Naive thymus-derived CD4-positive, alpha-beta T cell (primary cell): Measurements from ENCODE around the gene ATOSA. TPM values are rescaled to one million over a fixed set of nuclear protein-coding genes. Genes with fewer than 3 reads are reported as not detected.

Source experiments
- ATAC-seq: fragments of 150-1000 bp; cut with Tn5 transposase; 2 replicates; pipeline ENCODE4 v1.10.0; 2021; ENCODE audit warnings: mild to moderate bottlenecking, moderate library complexity
- CTCF ChIA-PET: fragments of 350-600 bp; sonication (Branson Sonifier 250); formaldehyde crosslinking; loops from one replicate; lab custom pipeline; 2021; ENCODE audit warnings: antibody characterized with exemption; lab: Charles Lee
- POLR2A ChIA-PET: fragments of 350-600 bp; sonication (Branson Sonifier 250); formaldehyde crosslinking; loops from one replicate; lab custom pipeline; 2021; ENCODE audit warnings: antibody characterized with exemption, inconsistent platforms; lab: Charles Lee
- DNase-seq, 9 donors: peaks; one replicate each; pipeline versions ENCODE4 v3.0.0 to v3.0.0-alpha.2; 2020 to 2022; ENCODE audit warnings: mixed read lengths in 1 of 9
- H3K27ac ChIP-seq: one replicate; pipeline ENCODE4 v1.7.0; 2013; ENCODE audit warnings: mild to moderate bottlenecking, low read depth, low read length, moderate library complexity
- H3K27me3 ChIP-seq, 2 donors: one replicate each; pipeline ENCODE4 v1.7.0; 2013; ENCODE audit warnings: low read length in 2 of 2, mild to moderate bottlenecking in 2 of 2, moderate library complexity in 2 of 2; ENCODE audit not compliant: control insufficient read depth in 2 of 2, insufficient read depth in 2 of 2
- H3K36me3 ChIP-seq, 3 experiments: 1 replicate in 2 of 3; 2 replicates in 1 of 3; pipeline ENCODE4 v1.7.0; 2013; ENCODE audit warnings: low read length in 3 of 3, mild to moderate bottlenecking in 3 of 3, moderate library complexity in 1 of 3; ENCODE audit not compliant: insufficient read depth in 3 of 3, control insufficient read depth in 2 of 3
- H3K4me1 ChIP-seq, 2 donors: one replicate each; pipeline ENCODE4 v1.7.0; 2013; ENCODE audit warnings: low read length in 2 of 2, mild to moderate bottlenecking in 2 of 2, moderate library complexity in 1 of 2; ENCODE audit not compliant: control insufficient read depth in 2 of 2, insufficient read depth in 2 of 2
- H3K4me3 ChIP-seq: 2 replicates; pipeline ENCODE4 v1.7.0; 2013; ENCODE audit warnings: mild to moderate bottlenecking, low read length
- H3K9me3 ChIP-seq, 3 experiments: 1 replicate in 2 of 3; 2 replicates in 1 of 3; pipeline ENCODE4 v1.7.0; 2013; ENCODE audit warnings: low read length in 3 of 3; ENCODE audit not compliant: control insufficient read depth in 2 of 3
- H3K27ac Mint-ChIP-seq, 9 donors: one replicate each; pipeline ENCODE4 v1.8.0; 2020 to 2022; ENCODE audit warnings: mixed read lengths in 9 of 9, mild to moderate bottlenecking in 8 of 9, moderate library complexity in 5 of 9, inconsistent platforms in 2 of 9
- H3K27me3 Mint-ChIP-seq, 5 donors: one replicate each; pipeline ENCODE4 v1.8.0; 2021 to 2022; ENCODE audit warnings: mixed read lengths in 5 of 5, mild to moderate bottlenecking in 1 of 5
- H3K36me3 Mint-ChIP-seq, 5 donors: one replicate each; pipeline ENCODE4 v1.8.0; 2020 to 2022; ENCODE audit warnings: mixed read lengths in 5 of 5, mild to moderate bottlenecking in 3 of 5, inconsistent platforms in 1 of 5
- H3K4me1 Mint-ChIP-seq, 7 donors: one replicate each; pipeline ENCODE4 v1.8.0; 2020 to 2022; ENCODE audit warnings: mixed read lengths in 7 of 7, mild to moderate bottlenecking in 3 of 7, inconsistent platforms in 1 of 7
- H3K4me3 Mint-ChIP-seq, 10 donors: one replicate each; pipeline ENCODE4 v1.8.0; 2020 to 2022; ENCODE audit warnings: mild to moderate bottlenecking in 10 of 10, mixed read lengths in 10 of 10, moderate library complexity in 6 of 10, inconsistent platforms in 2 of 10
- H3K9me3 Mint-ChIP-seq, 11 donors: one replicate each; pipeline ENCODE4 v1.8.0; 2020 to 2022; ENCODE audit warnings: mixed read lengths in 11 of 11, mild to moderate bottlenecking in 4 of 11, inconsistent platforms in 1 of 11, moderate library complexity in 1 of 11
- intact Hi-C, 2 donors: fragments of 100-400 bp; cut with micrococcal nuclease; formaldehyde crosslinking; loops; one replicate each; pipeline ENCODE4 v1.15.1; 2023
- polyA plus RNA-seq, 2 donors: library from polyadenylated mRNA; unstranded; fragments of 300-500 nt; fragmentation: Illumina TruSeq; gene quantifications; one replicate each; pipeline ENCODE4 v1.2.3, GENCODE V29; 2021
- total RNA-seq, 6 experiments: library from RNA in 5 of 6; stranded (reverse) in 5 of 6; gene quantifications; 1 replicate in 5 of 6; 2 replicates in 1 of 6; pipeline ENCODE4 v1.2.3 and lab custom pipeline; 2021 to 2026

ATOSA gene
- total and polyA plus RNA-seq, 7 experiments from 2014 or later, result 8.3 to 117 (median 87.8) TPM

DNA sequence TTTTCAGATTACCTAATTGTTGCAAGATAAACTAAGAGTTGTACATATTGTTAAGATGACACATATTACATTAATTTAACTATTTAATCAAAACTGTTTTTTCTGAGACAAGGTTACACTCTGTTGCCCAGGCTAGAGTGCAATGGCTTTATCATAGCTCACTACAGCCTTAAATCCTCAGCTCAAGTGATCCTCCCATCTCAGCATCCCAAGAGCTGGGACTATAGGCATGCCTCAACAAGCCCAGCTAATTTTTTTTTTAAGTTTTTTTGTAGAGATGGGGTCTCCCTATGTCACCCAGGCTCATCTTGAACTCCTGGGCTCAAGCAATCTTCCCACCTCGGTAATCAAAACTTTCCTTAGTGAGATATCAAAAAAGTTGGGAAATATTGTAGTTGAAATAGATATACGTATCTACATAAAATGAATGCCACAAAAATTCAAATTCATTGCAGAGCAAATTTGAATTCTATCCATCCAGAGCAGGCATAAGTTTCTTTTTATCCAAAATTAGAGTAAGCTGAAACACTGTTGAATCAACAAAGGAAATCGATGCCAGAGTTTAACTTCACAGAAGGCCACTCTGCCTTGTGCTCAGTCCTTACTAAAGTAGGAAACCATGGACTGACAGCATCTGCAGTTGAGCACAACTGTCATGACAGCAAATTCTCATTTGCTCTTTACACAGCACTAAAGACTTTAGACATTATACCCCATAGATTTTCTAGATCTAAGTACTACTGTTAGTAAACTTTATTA lies 15.5 kb downstream of the ATOSA start:
- H3K4me1 ChIP-seq, result no peaks in the 10 kb centered on the region
- H3K27ac Mint-ChIP-seq, result no peak overlapping the region
- peaks cover 19 to 56% (median 42%) of the 10 kb centered on the region in 7 donors for H3K4me1 Mint-ChIP-seq
- POLR2A ChIA-PET, result interaction anchor here (0.6 to 1.4 kb wide), 2 partner anchors 13 to 47 kb away, joined by 3 to 4 read pairs; no protein-coding TSS in a partner anchor
- H3K27me3 ChIP-seq, result no peaks in the 10 kb centered on the region
- DNase-seq (no peak), ATAC-seq (no peak)
- H3K27ac ChIP-seq, result no peak overlapping the region
- H3K36me3 ChIP-seq, result peaks cover 6 to 63% (median 21%) of the 10 kb centered on the region in 3 experiments
- no peak overlapping the region for H3K4me3 Mint-ChIP-seq
- CTCF ChIA-PET, result interaction anchor here (0.5 to 0.8 kb wide), 2 partner anchors 10 to 104 kb away, joined by 3 read pairs; no protein-coding TSS in a partner anchor
- no peaks in the 10 kb centered on the region for H3K27me3 Mint-ChIP-seq
- H3K9me3 ChIP-seq, result no peaks in the 10 kb centered on the region
- intact Hi-C loops, result no loop called here
- H3K4me3 ChIP-seq, result no peak overlapping the region
- peaks cover 8 to 52% (median 43%) of the 10 kb centered on the region in 5 donors for H3K36me3 Mint-ChIP-seq
- H3K9me3 Mint-ChIP-seq, result no peaks in the 10 kb centered on the region

DNA sequence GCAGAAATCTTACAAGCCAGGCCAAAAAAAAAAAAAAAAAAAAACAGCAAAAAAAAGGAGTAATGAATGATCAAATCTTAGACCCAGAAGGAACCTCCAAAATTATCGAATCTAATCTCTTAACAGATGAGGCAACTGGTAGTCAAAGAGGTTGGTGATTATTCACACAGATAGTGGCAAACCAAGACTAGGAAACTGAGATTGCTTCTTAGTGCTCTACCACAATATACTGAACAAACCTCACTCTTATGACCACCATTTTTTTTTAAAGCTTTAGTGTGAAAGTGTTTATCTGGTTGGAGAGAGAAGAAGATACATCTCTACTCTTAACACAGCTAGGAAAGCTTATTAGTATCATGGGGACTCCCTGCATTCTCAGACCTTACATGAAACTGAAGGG lies 17.3 kb downstream of the ATOSA start:
- Histone ChIP-seq H3K9me3 (no peaks in the 10 kb centered on the region), H3K4me1 (no peaks in the 10 kb centered on the region), H3K36me3 (peaks cover 6 to 67% (median 28%) of the 10 kb centered on the region in 3 experiments), H3K4me3 (no peak overlapping the region), H3K27me3 (no peaks in the 10 kb centered on the region), H3K27ac (no peak overlapping the region)
- POLR2A ChIA-PET, result interaction anchor here (1.5 kb wide), 1 partner anchor 12 kb away, joined by 3 read pairs; no protein-coding TSS in a partner anchor
- intact Hi-C loops, result loop anchor here in 1 of 2 donors (2.0 kb wide), 1 partner anchor 17 kb away; the partner anchor contains the start of gene ATOSA
- H3K4me1 Mint-ChIP-seq, result peaks cover 12 to 51% (median 37%) of the 10 kb centered on the region in 7 donors
- ATAC-seq (no peak), DNase-seq (no peak)
- CTCF ChIA-PET, result interaction anchor here (0.9 to 1.0 kb wide), 2 partner anchors 18 to 76 kb away, joined by 3 to 4 read pairs; no protein-coding TSS in a partner anchor
- peak overlapping the region in 2 of 9 donors; percentile 26 to 67 for H3K27ac Mint-ChIP-seq
- peaks cover 8 to 49% (median 38%) of the 10 kb centered on the region in 5 donors for H3K36me3 Mint-ChIP-seq
- H3K4me3 Mint-ChIP-seq, result no peak overlapping the region
- no peaks in the 10 kb centered on the region for H3K9me3 Mint-ChIP-seq
- no peaks in the 10 kb centered on the region for H3K27me3 Mint-ChIP-seq

DNA sequence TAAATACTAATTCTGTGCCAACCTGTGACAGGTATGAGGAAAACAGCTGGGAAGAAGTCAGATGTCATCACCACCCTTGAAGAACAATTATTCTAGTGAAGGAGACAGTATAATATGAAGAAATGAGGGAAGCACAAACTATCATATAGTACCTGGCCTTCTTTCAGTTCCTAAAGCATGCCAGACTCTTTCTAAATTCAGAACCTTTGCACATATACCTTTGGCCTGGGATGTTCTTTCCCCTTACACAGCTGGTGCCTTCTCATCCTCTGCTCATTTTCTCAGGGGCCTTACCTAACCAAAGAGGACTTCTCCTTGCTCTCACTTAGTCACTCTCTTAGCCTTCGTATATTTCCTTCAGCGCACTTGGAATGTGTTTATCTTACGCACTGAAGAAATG lies 19.0 kb downstream of the ATOSA start:
- intact Hi-C loops, result loop anchor here in 1 of 2 donors (2.0 kb wide), 1 partner anchor 19 kb away; the partner anchor contains the start of gene ATOSA
- Mint-ChIP-seq H3K9me3 (no peaks in the 10 kb centered on the region), H3K4me1 (peaks cover 14 to 52% (median 29%) of the 10 kb centered on the region in 7 donors), H3K4me3 (no peak overlapping the region), H3K27me3 (no peaks in the 10 kb centered on the region), H3K36me3 (peaks cover 5 to 37% (median 29%) of the 10 kb centered on the region in 5 donors), H3K27ac (no peak overlapping the region)
- CTCF ChIA-PET, result no interaction called here
- H3K4me3 ChIP-seq, result no peak overlapping the region
- H3K36me3 ChIP-seq, result peaks cover 6 to 64% (median 19%) of the 10 kb centered on the region in 3 experiments
- no peak overlapping the region for H3K27ac ChIP-seq
- ATAC-seq (no peak), DNase-seq (no peak)
- POLR2A ChIA-PET, result no interaction called here
- H3K27me3 ChIP-seq, result no peaks in the 10 kb centered on the region
- no peaks in the 10 kb centered on the region for H3K9me3 ChIP-seq
- no peaks in the 10 kb centered on the region for H3K4me1 ChIP-seq

DNA sequence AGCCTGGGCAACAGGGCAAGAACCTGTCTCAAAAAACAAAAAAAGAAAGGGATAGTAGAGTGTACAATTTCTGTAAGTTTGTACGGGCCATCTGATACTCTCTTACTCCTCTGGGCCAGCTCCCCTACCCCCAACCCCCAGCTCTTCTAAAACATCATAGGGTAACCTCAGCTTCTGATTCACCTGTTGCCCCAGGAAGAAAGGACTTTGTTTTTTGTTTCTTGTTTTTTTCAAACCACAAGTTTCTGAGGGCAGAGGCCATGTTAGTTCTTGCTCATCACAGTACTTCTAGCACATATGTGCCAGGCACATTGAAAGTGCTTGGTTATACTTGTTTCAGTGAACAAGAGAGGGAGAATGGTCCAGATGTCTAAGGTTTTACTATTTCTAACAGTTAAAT lies 20.2 kb downstream of the ATOSA start:
- H3K36me3 Mint-ChIP-seq, result peaks cover 8 to 41% (median 27%) of the 10 kb centered on the region in 5 donors
- intact Hi-C loops, result no loop called here
- Histone ChIP-seq H3K9me3 (no peaks in the 10 kb centered on the region), H3K36me3 (peaks cover 0 to 56% (median 15%) of the 10 kb centered on the region in 3 experiments), H3K4me1 (no peaks in the 10 kb centered on the region), H3K4me3 (no peak overlapping the region), H3K27me3 (no peaks in the 10 kb centered on the region), H3K27ac (no peak overlapping the region)
- H3K4me3 Mint-ChIP-seq, result peak overlapping the region in 1 of 10 donors; percentile 15
- peaks cover 14 to 53% (median 29%) of the 10 kb centered on the region in 7 donors for H3K4me1 Mint-ChIP-seq
- ChIA-PET POLR2A (no interaction called here), CTCF (interaction anchor here (1.2 to 1.4 kb wide), 2 partner anchors 15 to 402 kb away, joined by 3 to 4 read pairs; no protein-coding TSS in a partner anchor)
- no peaks in the 10 kb centered on the region for H3K27me3 Mint-ChIP-seq
- no peaks in the 10 kb centered on the region for H3K9me3 Mint-ChIP-seq
- ATAC-seq, result peak; percentile 68
- DNase-seq, result peak in 4 of 9 donors; percentile 3 to 28 (median 21)
- H3K27ac Mint-ChIP-seq, result peak overlapping the region in 7 of 9 donors; percentile 30 to 84 (median 59)

DNA sequence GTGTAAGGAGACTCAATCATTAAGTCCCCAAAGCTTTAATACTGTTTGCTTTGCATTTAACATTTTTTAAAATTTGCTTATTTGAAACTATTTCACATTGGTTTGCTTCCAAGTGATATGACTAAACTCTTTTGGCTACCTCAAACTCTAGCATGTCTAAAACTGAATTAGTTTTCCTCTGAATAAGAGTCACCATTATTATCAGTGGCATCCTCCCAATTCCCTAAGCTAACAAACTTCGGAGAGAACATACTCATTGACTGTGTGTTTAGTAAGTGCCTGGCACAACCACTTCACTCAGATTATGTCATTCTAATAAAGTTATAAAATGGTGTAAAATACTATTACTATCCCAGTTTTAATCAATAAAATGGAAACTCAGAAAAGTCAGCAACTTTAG lies 21.9 kb downstream of the ATOSA start:
- Histone ChIP-seq H3K9me3 (no peaks in the 10 kb centered on the region), H3K4me1 (no peaks in the 10 kb centered on the region), H3K4me3 (no peak overlapping the region), H3K27ac (no peak overlapping the region), H3K36me3 (peaks cover 0 to 63% (median 11%) of the 10 kb centered on the region in 3 experiments), H3K27me3 (no peaks in the 10 kb centered on the region)
- ChIA-PET POLR2A (no interaction called here), CTCF (no interaction called here)
- no peak for ATAC-seq
- H3K27ac Mint-ChIP-seq, result no peak overlapping the region
- H3K4me3 Mint-ChIP-seq, result no peak overlapping the region
- no peak for DNase-seq
- H3K27me3 Mint-ChIP-seq, result no peaks in the 10 kb centered on the region
- H3K4me1 Mint-ChIP-seq, result peaks cover 17 to 59% (median 30%) of the 10 kb centered on the region in 7 donors
- intact Hi-C loops, result no loop called here
- H3K9me3 Mint-ChIP-seq, result no peaks in the 10 kb centered on the region
- H3K36me3 Mint-ChIP-seq, result peaks cover 9 to 40% (median 24%) of the 10 kb centered on the region in 5 donors

DNA sequence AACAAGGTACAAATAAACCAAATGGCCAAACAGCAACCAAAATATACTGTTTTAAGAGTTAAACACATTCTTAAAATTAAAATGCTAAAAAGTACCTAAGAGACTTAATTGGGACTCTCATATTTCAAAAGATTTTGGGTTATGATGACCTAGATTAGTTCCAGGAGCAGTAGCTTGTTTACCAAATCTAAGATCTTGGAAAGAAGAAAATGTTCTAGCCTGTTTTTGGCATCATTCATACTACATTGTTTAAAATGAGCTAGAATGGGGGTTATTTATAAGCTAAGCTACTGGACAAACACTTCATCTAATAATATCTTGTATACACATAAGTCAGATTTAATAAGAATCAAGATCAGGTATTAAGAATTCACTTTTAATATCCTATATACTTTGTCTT lies 22.8 kb downstream of the ATOSA start:
- DNase-seq, result no peak
- Histone ChIP-seq H3K4me3 (no peak overlapping the region), H3K4me1 (no peaks in the 10 kb centered on the region), H3K27me3 (no peaks in the 10 kb centered on the region), H3K27ac (no peak overlapping the region), H3K9me3 (no peaks in the 10 kb centered on the region), H3K36me3 (peaks cover 0 to 59% (median 11%) of the 10 kb centered on the region in 3 experiments)
- H3K4me1 Mint-ChIP-seq, result peaks cover 20 to 59% (median 27%) of the 10 kb centered on the region in 7 donors
- H3K9me3 Mint-ChIP-seq, result no peaks in the 10 kb centered on the region
- H3K36me3 Mint-ChIP-seq, result peaks cover 9 to 32% (median 24%) of the 10 kb centered on the region in 5 donors
- no peak for ATAC-seq
- no peak overlapping the region for H3K4me3 Mint-ChIP-seq
- H3K27ac Mint-ChIP-seq, result no peak overlapping the region
- intact Hi-C loops, result no loop called here
- ChIA-PET POLR2A (no interaction called here), CTCF (no interaction called here)
- no peaks in the 10 kb centered on the region for H3K27me3 Mint-ChIP-seq
